Stimulated activated CD4-positive, alpha-beta T cell treated with anti-CD3 and anti-CD28 coated beads, TNF-alpha, amount 100 ng/mL, for 24 hours (primary cell): ENCODE data around the gene RAB4B.
A peak's percentile ranks its signal among the peaks of the same experiment; 100 is the strongest.
"Not testable (repeated sequence)": the region's sequence is repeated elsewhere in the genome, so short reads cannot be mapped to it uniquely, and the experiment has no call there.

Experiments
- DNase-seq, 3 experiments: peaks; one replicate each; pipeline ENCODE4 v3.0.0-alpha.2; 2020; ENCODE audit warnings: low read depth in 3 of 3

Gene RAB4B

GRCh38 chr19:40822704-40823553 lies 44.9 kb downstream of the RAB4B start:
- not testable (repeated sequence) for DNase-seq

DNA sequence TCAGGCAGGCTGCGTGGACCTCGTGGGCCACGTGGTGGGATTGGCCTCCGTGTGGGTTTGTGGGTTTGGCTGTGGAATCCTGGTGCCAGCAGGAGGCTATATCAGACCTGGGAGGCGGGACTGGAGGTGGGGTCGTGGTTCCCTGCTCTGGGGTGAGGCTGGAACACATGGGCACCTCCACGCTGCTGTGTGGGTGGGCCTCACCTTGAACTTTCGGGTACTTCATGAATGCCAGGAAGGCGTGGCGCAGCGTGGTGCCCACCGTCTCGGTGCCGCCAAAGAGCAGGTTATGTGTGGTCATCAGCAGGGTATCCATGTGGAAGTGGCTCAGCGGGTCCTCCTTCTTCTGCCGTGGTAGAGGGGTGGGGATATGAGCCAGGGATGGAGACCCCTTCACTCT lies 46.9 kb downstream of the RAB4B start:
- DNase-seq = not testable (repeated sequence)

GRCh38 chr19:40825460-40826095 lies 47.5 kb downstream of the RAB4B start:
- DNase-seq = not testable (repeated sequence)

- not testable (repeated sequence) for DNase-seq
Measured at GRCh38 chr19:40826312-40826698, 48.3 kb downstream of the RAB4B start.

GRCh38 chr19:40826699-40827385 lies 48.8 kb downstream of the RAB4B start:
- not testable (repeated sequence) for DNase-seq

- DNase-seq = no peak
Measured at GRCh38 chr19:40827386-40828247, 49.6 kb downstream of the RAB4B start.

GRCh38 chr19:40829205-40829604 lies 51.2 kb downstream of the RAB4B start:
- DNase-seq = no peak

DNA sequence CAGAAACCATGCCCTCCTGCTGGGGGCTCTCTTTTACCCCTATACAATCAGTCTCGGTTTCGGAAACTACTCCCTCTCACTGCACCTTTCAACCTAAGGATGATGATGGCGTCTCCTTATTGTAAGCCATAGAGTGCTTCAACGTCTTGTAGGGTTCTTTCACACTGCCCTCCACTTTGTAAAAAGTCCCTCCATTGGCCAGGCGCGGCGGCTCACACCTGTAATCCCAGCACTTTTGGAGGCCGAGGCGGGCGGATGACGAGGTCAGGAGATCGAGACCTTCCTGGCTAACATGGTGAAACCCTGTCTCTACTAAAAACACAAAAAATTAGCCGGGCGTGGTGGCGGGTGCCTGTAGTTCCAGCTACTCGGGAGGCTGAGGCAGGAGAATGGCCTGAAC lies 52.7 kb downstream of the RAB4B start:
- DNase-seq = not testable (repeated sequence)

DNA sequence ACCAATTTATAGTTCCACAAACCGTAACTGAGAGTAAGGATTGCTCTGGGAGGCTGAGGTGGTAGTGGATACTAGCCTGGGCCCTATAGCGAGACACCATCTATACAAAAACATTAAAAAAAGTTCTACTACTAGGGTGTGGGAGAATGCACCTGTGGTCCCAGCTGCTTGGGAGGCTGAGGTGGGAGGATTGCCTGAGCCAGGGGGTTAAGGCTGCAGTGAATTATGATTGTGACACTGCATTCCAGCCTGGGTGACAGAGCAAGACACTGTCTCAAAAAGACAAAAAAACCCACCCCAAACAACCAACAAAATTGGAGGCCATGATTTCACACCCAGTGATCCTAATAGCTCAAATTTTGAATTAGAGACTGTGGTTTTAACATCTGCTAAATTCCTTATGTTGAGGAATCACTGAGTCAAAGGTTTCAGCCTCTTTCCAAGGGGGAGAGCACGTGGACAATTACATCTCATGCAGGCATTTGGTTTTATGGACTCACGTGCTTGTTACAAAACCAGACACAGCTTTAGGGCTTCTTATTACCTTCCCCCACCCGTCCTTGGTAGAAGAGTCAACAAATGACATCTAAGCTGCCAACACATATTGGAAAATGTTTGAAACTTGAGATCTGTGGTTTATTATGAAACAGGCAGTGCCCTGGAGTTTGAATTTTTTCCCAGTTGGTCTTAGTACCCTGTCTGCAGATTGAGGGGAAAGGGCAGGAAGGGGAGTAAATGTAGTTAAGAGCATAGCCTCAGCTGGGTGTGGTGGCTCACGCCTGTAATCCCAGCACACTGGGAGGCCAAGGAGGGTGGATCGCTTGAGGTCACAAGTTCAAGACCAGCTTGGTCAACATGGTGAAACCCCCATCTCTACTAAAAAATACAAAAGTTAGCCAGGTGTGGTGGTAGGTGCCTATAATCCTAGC lies 53.7 kb downstream of the RAB4B start:
- DNase-seq = no peak

DNA sequence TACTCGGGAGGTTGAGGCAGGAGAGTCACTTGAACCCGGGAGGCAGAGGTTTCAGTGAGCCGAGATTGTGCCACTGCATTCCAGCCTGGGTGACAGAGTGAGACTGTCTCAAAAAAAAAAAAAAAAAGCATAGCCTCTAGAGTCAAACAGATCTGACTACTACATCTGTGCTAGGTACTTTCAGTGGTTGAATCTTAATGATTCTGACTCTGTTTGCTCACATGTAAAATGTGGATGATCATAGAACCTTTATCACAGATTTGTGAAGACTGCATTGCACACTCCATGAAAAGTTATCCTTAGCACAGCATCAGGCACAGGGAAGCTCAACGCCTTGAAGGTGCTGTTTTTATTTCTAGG lies 54.4 kb downstream of the RAB4B start:
- not testable (repeated sequence) for DNase-seq

DNA sequence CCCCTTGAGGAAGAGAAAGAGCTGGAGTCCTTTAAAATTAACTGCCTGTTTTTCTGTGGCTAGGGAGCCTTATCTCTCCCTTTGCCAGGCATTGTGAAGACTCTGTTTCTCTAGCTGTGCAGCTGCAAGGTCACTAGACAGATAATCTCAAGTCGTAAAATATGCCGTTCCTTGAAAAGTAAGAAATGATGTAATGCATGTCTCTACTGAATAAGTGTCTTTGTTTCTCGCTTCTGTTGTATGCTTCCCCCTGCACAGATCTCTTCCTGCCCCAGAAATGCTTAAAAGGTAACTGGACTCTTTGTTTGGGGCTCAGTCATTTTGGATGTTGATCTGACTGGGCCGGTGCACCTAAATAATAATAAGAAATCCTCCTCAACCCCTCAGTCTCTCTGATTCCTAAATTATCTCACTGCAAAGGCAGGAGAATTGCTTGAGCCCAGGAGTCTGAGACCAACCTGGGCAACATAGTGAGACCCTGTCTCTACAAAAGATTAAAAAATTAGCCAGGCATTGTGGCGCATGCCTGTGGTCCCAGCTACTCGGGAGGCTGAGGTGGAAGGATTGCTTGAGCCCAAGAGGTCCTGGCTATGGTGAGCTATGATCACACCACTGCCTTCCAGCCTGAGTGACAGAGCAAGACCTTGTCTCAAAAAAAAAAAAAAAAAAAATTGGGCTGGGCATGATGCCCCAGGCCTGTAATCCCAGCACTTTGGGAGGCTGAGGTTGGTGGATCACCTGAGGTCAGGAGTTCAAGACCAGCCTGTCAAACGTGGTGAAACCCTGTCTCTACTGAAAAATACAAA lies 55.9 kb downstream of the RAB4B start:
- DNase-seq = not testable (repeated sequence)

DNA sequence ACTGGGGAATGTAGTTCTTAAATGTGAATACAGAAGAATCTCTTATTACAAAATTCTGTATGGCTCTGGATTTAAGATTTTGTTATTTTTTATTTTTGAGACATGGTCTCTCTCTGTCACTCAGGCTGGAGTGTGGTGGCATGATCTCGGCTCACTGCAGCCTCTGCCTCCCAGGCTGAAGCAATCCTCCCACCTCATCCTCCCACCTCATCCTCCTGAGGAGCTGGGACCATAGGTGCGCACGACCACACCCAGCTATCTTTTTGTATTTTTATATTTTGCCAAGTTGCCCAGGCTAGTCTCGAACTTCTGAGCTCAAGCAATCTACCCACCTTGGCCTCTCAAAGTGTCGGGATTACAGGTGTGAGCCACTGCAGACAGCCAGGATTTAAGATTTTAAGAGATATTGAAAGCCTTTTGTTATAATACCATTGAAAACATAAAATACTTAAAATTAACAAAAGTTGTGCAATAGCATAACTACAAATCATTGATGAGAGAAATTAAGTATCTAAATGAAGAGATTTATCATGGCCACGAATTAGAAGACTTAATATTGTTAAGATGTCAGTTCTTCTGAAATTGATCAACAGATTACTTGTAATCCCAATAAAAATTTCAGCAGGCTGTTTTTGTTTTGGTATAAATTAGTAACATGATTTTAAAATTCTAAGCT lies 58.8 kb downstream of the RAB4B start:
- no peak for DNase-seq

DNA sequence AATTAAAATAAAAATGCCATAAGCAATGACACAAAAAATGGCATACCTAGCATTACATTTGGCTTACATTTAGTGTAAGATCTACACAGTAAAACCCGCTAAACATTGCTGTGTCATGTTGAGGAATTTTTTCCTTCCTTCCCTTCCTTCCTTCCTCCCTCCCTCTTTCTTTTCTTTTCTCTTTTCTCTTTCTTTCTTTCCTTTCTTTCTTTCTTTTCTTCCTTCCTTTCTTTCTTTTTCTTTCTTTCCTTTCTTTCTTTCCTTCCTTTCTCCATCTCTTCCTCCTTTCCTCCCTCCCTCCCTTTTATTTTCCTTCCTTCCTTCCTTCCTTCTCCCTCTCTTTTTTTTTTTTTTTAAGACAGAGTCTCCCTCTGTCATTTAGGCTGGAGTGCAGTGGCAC lies 60.4 kb downstream of the RAB4B start:
- DNase-seq = not testable (repeated sequence)

DNA sequence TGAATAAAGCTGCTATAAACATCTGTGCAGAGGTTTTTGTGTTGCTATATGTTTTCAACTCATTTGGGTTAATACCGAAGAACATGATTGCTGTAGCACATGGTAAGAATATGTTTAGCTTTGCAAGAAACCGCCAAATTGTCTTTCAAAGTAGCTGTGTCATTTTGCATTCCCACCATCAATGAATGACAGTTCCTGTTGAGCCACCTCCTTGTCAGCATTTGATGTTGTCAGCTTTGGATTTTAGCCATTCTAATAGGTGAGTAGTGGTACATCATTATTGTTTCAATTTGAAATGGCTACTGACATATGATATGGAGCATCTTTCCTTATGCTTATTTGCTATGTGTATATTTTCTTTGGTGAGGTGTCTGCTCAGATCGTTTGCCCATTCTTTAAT lies 64.0 kb downstream of the RAB4B start:
- DNase-seq = not testable (repeated sequence)

DNA sequence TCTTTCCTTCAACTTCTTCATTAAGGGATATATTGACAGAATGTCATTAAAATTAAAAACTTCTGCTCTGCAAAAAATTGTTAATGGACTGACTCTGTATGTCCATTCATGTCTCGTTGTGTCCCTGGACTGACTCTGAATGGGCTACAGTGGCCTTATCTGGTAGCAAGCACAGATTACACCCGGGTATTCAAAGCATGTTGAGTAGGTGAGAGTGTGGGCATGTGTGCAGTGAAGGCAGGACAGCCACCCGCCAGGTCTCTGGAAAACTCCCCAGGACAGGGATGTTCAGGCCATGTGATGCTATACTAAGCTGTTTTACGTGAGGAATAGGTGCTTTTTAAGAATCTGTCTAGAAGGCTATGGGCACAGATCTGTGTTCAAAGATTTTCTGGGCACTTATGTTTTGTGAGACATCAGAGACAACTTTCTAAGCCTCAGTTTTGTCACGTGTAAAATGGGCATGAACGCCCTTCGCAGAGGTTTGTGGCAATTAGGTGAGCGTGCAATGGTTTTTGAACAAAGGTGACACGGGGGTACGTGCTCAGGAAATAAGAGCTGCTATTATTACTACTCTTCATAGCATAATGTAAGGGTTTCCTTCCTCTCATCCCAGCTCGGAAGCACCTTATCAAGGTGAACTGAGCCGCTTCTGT lies 65.1 kb downstream of the RAB4B start:
- DNase-seq = not testable (repeated sequence)

DNA sequence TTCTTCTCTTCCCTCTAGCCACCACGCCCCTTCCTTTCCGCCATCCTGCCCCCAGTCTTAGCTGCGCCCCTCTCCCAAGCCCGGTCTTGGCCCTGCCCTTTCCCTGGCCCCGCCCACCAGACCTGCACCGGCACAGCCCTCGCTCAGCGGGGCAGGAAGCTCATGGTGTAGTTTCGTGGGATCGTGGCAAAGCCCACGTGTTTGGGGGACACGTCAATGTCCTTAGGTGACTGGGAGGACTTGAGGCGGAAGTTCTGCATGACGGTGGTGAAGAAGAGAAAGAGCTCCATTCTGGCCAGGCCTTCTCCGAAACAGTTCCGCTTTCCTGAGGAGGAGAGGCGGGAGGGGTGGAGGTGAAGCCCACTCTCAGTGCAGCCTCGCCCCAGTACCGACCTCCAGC lies 65.6 kb downstream of the RAB4B start:
- peak; percentile 23 to 73 (median 39) for DNase-seq
